Neural cell (in vitro differentiated cells): ENCODE measurements around the gene TMOD1.

ENCODE experiments used
- CTCF ChIP-seq: fragments of 450-650 bp; IDR thresholded peaks from 2 replicates; pipeline ENCODE4 v1.5.1; 2014; ENCODE audit warnings: antibody characterized with exemption, mild to moderate bottlenecking, moderate library complexity; ENCODE audit not compliant: poor library complexity, severe bottlenecking
- EZH2 ChIP-seq: fragments of 200-600, 300-800 bp; shearing (Covaris generic), sonication (generic); IDR thresholded peaks from 2 replicates; pipeline ENCODE4 v1.6.1; 2014; ENCODE audit warnings: antibody characterized with exemption, low read length, borderline replicate concordance, mild to moderate bottlenecking; ENCODE audit not compliant: insufficient read depth, poor library complexity, severe bottlenecking
- MXI1 ChIP-seq: fragments of 450-650 bp; conservative IDR thresholded peaks from 2 replicates; pipeline ENCODE4 v1.6.1; 2014; ENCODE audit warnings: antibody characterized with exemption, mild to moderate bottlenecking; ENCODE audit not compliant: poor library complexity, severe bottlenecking
- SMC3 ChIP-seq: fragments of 450-650 bp; conservative IDR thresholded peaks from 2 replicates; pipeline ENCODE4 v1.6.1; 2014; ENCODE audit warnings: antibody characterized with exemption, mild to moderate bottlenecking, moderate library complexity; ENCODE audit not compliant: poor library complexity
- TAF1 ChIP-seq: IDR thresholded peaks from 2 replicates; pipeline ENCODE4 v1.6.1; 2012; ENCODE audit warnings: low read depth

DNA sequence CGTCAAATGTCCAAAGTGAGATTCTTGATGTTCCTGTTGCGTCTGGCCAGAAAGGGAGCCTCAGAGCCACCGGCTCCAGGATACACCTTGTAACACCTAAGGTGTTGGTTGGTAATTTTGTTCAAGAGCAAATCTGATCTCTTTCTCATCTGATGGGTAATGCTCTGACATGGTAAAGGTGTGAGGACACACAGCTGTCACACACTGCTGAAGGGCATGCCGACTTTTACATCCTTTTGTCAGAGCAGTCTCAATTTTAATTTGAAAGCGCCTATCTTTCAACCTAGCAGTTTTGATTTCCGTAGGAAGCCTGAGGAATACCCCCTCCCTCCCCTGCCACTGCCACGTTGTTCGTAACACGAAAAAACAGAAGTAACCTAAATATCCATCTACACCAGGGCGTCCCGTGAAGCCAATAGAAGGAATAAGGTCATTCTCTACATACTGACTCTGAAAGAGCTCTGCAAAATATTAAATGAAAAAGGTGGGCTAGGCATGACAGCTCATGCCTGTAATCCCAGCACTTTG lies 74.3 kb downstream of the TMOD1 start:
- no peak for TF ChIP-seq CTCF
- no peak for TF ChIP-seq EZH2
- TF ChIP-seq SMC3: no peak
- no peak for TF ChIP-seq MXI1
- TF ChIP-seq TAF1: no peak
